SU-DHL-6 (cell line): Measurements from ENCODE around the gene CITED2.

ENCODE experiments used
- EZH2phosphoT487 ChIP-seq: fragments of 200-600 bp; sonication (generic), shearing (Covaris generic); conservative IDR thresholded peaks from 2 replicates; pipeline ENCODE4 v1.6.1; 2018; ENCODE audit warnings: mild to moderate bottlenecking, antibody characterized with exemption, low read length, moderate library complexity, mixed read lengths
- TF ChIP-seq, protein P1 (sequence below): fragments of 200-600 bp; sonication (generic); IDR thresholded peaks from one replicate; pipeline ENCODE4 v1.5.1; 2017; ENCODE audit warnings: antibody characterized with exemption, mild to moderate bottlenecking, low read length, moderate library complexity; ENCODE audit not compliant: insufficient read depth, poor library complexity, severe bottlenecking

DNA sequence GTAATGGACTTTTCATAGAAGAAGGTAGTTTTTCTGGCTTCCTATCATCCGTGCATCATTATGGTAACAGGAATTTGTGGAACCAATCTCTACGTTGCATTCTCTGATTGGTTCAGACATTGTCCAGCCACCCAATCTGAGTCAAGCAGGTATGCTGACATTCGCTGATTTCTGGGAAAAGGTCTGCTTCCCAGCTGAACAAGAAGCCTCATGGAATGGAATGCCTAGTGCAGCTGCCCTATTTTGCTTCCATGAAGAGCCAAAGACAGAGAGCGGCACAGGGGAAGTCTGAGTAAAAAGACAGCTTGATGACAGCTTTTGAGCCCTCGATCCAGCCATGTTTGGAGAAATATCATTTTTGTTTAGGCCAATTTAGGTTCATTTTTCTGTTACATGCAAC lies 44.1 kb downstream of the CITED2 start:
- TF ChIP-seq, protein P1, sequence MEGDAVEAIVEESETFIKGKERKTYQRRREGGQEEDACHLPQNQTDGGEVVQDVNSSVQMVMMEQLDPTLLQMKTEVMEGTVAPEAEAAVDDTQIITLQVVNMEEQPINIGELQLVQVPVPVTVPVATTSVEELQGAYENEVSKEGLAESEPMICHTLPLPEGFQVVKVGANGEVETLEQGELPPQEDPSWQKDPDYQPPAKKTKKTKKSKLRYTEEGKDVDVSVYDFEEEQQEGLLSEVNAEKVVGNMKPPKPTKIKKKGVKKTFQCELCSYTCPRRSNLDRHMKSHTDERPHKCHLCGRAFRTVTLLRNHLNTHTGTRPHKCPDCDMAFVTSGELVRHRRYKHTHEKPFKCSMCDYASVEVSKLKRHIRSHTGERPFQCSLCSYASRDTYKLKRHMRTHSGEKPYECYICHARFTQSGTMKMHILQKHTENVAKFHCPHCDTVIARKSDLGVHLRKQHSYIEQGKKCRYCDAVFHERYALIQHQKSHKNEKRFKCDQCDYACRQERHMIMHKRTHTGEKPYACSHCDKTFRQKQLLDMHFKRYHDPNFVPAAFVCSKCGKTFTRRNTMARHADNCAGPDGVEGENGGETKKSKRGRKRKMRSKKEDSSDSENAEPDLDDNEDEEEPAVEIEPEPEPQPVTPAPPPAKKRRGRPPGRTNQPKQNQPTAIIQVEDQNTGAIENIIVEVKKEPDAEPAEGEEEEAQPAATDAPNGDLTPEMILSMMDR: no peak
- no peak for TF ChIP-seq EZH2phosphoT487
